Measurements from ENCODE around the gene SLC22A16. TPM values are rescaled to one million over a fixed set of nuclear protein-coding genes. Genes with fewer than 3 reads are reported as not detected.

Gene SLC22A16
- total and polyA plus RNA-seq, 2 of the 8 experiments (the other 6 are each of a cell fraction or from before 2014, with no cell fraction given) = not detected

- TF ChIP-seq NANOG (IDR thresholded peaks at IDR 0.05; ENCODE audit: insufficient read depth, low read depth, low read length, poor library complexity, severe bottlenecking) (no peak), MAX (IDR thresholded peaks at IDR 0.05) (no peak)
These were observed 38.4 kb upstream of the SLC22A16 start (continued) for GRCh38 chr6:110514818-110515217.
